Lung microvascular endothelial cell (primary cell): ENCODE results near the gene SIL1. TPM values are rescaled to one million over a fixed set of nuclear protein-coding genes. Genes with fewer than 3 reads are reported as not detected.

Experiments
- DNase-seq, 2 donors: peaks; one replicate each; pipeline versions ENCODE4 v3.0.0 to v3.0.0-alpha.2; 2010; ENCODE audit warnings: low read depth in 2 of 2
- total RNA-seq: library from RNA; depleted of rRNA; stranded (reverse); fragments of >200 nt; gene quantifications from 2 replicates; pipeline ENCODE4 v1.2.1, GENCODE V29; 2014

SIL1 gene
- total RNA-seq, 1 donor from 2014 or later: 55.4 TPM

DNA sequence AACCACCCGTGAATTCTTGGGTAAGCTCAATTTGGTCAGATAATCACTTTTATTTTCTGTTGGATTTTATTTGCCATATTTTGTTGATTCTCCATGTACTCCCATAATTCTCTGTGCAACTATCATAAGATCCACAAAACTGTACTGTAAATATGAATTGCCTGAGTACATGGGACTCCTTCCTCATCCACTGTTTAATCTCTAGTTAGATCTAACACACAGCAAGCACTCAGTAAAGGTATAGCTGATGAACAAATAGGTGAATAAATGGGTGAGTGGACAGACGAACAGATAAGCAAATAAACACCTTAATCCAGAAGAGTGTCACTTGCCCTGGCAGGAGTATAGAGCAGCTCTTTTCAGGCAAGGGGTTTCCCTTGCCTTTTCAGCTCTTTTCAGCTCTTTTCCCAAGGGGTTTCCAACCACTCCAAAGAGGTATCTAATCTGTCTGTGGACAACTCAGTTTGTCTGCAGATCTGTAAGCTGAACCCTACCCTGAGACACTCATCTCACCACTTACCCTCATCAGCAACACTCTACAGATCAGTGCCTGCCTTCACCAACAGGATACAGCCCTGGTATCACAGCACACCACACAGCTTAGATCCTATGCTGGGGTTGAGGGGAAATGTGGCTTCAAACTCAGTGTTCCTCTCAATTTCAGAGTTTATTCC, 51.2 kb downstream of the SIL1 start:
- DNase-seq: no peak

DNA sequence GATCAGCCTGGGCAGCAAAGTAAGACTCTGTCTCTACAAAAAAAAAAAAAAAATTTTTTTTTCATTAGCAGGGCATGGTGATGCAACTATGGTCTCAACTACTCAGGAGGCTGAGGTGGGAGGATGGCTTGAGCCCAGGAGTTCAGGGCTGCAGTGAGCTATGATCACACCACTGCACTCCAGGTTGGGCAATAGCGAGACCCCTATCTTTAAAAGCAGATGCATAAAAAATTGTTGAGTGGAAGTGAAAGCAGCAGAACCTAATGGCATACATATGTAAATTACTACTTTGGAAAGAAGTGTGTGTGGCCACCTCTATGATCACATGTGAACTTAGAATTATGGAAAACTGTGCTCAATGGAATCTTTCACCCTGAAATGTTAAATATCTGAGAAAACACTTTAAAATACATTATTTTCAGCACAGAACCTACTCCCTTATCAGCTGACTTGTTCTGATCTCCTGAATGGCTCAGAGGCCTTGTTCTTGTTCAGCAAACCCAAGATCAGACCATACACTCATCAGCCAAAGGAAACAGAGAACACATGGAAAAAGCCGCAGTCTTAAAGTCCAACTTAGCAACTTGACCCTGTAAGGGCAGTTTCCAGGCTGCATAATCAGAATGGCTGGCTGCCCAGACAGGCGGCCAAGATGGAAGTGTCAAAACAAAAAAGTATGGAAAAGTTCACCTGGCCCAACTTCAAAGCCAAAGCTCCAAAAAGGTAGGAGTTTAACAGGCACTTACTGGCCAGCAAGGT, 56.5 kb downstream of the SIL1 start:
- DNase-seq: peak; percentile 36 to 83

DNA sequence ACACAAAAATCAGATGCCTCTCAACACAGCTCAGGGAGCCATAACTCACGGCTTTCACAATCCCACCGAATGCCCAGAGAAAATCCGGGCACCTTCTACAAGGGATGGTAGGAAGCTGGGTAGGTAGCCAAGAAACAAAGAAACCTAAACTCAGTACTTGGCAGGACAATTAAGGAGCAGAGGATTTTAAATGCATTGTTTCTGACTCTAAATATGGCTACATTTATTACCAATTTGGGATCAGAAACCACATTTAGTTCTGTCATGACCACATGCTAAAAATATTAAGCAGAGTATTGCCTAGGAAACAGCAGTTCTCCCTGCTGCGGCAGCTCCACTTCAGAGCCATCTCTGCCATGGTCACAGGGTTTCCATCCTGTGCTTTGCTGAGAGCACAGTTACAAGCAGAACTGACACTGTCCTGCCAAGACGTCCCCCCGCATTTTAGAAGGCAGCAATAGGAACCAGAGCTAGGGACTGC, 57.5 kb downstream of the SIL1 start:
- DNase-seq: no peak

DNA sequence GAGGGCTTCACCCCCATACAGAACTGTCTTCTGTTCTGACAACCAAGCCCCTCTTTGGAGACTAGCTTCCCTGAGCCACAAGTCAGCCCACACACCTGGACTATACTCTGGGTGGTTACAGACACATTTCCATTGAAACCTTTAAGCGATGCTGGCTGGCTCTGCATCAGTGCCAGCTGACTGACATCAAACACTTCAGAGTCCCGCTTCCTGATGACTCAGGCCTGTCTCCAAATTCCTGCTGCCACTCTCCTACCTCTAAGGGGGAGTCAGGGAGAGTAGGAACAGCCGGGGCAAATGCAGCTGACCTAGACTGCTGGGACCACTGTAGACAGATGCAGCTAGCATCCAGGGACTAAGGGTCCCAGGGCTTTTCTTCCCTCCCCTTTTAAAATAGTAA, 59.4 kb downstream of the SIL1 start:
- peak; percentile 45 to 48 for DNase-seq

DNA sequence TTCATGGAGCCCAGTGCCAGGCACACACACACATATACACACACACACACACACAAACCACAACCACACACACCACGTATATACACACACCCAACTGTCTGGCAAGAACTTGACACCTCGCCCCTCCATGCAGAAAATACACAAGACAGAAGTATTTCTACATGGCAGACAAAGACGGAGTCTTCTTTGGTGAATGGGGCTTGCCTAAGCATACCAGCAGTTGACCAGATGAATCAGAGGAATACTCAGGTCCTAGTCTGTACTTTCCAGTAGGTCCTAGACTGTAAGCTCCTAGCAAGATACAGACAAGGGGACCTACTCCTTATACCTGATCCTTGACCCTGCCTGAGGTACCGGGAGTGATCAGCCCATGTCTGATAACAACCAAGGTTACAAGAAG, 60.1 kb downstream of the SIL1 start:
- DNase-seq: no peak

DNA sequence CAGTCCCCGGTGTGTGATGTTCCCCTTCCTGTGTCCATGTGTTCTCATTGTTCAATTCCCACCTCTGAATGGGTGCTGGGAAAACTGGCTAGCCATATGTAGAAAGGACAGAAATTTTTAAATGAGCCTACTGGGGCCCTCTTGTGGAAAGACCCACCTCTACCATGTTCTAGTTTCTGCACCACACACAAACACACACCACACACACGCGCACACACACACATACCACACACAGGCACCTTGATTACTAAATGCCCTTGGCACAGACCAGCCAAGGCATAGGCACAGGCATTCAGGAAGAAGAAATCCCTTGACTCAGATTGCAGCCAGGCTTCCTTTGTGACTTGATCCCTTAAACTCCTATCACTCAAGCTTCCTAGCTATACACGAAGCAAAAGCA, 60.5 kb downstream of the SIL1 start:
- peak; percentile 58 to 70 for DNase-seq

DNA sequence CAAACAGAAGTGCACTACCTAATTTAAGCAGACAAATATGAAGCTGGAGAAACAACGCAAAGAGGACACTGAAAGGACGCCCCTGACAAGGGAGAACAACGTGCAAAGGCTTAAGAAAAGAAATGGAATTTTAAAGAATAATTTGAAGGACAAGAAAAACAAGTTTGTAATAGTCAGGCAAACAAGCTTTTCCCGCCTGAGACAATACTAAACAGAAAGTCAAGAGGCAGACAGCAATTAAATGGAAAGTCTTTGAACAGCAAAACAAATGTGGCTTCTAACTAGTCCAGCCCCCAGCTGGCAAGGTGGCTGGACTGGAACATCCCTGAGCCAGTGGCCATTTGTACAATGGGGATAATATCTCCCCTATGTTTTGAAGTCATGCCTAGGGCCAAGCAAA, 63.3 kb downstream of the SIL1 start:
- no peak for DNase-seq

DNA sequence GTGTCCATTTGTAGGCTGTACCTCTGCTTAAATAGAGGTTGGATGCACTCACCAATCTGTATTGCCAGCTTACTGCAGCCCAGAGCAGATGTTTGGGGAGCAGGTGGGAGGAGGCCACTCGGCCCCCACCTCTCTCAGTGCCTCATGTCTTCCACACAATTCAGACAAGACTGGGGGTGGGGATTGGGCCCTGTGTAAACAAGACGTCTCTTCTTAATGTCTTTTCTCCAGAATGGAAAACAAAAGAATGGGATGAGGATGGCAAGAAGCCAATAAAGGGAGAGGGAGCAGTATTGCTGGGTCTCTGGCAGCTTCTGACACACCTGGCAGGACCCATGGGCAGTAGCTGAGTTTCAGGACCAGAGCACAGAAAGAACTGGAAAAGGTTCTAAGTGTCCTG, 64.9 kb downstream of the SIL1 start:
- no peak for DNase-seq

DNA sequence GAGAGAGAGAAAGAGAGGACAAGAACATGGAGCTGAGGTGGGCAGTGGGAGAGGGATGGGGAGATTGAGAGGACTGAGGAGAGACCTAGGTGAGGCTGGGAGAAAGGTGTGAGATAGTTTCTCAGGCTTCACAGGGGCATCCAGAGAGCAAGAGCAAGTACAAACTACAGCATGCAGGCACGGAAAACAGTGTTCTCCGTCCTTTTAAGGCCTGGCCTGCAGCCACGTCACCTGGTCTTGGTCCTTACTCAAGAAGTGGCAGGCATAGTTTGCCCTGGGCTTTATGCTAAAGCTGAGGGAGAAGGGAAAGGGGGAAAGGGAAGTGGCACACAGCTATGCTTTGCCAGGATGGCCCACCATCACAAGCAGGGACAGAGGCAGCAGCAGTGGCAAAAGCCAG, 65.7 kb downstream of the SIL1 start:
- no peak for DNase-seq

DNA sequence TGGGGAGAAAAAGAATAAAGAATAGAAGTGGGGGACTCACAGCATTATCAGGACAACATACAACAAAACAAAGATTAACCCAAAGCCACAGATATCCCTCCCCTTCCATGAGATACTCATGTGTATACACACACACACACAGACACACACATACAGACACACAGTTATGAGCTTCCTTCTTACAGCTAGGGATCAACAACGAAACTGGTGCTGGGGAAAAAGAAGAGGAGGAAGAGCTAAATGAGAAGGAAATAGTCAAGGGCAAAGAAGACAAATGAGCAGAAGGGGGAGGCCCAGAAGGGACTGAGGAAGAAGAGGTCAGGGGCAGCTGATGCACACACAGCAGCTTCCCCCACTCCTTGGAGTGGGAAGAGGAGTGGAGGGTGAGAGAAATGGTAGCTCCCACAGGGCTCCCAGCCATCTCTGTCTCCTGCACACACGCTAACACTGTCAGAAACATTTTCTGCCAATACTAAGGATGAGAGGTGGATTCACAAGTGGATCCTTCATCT, 66.2 kb downstream of the SIL1 start:
- DNase-seq: peak in 1 of 2 donors; percentile 10

DNA sequence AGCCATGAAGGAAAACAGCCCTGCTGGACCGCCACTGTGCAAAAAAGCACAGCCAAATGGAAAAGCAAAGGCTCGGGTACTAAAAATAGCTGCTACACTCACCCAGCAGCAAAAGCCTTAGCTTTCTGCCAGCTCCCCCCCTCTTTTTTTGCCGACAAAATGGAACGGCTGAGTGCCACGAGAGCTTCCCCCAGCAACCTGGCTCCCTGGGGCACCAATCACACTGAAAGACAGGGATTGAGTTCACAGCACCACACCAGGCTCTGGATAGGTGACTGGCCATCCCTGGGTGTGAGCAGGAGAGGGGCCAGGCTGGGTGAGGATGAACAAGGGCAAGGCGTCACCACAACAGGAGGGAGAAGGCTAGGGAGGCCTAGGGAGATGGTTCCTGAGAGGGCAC, 66.7 kb downstream of the SIL1 start:
- peak in 1 of 2 donors; percentile 50 for DNase-seq

DNA sequence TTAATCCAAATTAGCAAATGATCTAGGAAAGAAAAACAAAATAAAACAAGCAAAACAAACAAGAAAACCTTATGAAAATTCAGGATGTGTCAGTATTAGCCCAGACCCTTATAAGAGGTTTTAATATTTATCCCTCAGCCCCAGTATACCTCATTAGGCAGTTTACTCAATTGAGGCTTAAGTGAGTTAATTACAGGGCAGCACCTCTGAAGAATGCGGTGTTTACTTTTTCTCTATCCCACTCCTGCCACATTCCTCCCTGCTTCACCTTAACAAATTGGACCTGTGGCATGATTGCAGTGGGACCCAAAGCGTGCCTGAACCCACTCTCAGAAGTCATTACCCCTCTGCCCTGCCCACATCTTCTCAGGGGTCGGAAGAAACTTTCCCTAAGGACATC, 67.1 kb downstream of the SIL1 start:
- DNase-seq: no peak

DNA sequence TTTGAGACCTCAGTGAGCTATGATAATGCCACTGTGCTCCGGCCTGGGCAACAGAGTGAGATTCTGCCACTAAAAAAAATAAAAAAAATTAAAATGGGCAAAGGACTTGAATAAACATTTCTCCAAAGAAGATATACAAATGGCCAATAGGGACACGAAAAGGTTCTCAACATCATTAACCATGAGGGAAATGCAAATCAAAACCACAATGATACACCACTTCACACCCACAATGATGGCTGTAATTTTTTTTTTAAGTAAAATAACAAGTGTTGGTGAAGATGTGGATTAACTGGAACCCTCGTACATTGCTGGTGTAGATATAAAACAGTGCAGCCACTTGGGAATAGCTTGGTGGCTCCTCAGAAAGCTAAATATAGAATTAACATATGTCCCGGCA, 68.0 kb downstream of the SIL1 start:
- no peak for DNase-seq

DNA sequence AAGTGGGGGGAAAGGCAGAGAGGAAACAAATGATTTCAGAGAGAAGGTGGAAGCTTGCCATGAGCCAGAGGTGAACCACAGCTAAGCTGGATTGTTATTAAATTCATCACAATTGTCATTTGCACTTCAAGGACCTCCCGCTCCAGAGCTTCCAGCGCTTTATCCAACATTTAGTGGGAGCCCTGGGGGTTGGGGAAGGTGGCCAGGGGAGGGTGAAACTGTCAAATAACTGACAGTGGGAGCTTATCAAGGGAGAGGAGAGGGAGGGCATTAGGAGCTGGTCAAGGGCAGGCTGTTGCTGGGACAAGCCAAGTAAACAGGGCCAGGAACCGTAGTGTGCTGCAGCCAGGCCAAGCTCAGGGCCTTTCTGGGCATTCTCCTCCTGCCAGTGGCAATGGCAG, 71.5 kb downstream of the SIL1 start:
- DNase-seq: peak in 1 of 2 donors; percentile 53

DNA sequence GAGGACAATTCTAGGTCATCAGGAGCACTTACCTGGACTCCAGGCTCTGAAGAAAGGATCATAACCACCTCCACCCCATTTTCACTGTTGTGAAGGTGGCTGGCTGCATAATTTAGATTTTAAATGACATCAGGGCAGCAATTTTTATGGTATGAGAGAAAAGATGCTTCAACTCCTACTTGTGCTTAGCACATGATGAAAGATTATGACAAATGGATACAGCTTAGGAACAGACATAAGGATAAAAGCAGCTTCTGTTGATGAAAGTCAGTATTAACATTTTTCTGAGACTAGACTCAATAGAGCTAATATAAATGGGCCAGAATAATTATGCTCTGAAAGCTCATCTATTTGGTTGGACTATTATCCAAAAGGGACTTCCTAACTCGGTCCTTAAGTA, 72.2 kb downstream of the SIL1 start:
- DNase-seq: no peak

DNA sequence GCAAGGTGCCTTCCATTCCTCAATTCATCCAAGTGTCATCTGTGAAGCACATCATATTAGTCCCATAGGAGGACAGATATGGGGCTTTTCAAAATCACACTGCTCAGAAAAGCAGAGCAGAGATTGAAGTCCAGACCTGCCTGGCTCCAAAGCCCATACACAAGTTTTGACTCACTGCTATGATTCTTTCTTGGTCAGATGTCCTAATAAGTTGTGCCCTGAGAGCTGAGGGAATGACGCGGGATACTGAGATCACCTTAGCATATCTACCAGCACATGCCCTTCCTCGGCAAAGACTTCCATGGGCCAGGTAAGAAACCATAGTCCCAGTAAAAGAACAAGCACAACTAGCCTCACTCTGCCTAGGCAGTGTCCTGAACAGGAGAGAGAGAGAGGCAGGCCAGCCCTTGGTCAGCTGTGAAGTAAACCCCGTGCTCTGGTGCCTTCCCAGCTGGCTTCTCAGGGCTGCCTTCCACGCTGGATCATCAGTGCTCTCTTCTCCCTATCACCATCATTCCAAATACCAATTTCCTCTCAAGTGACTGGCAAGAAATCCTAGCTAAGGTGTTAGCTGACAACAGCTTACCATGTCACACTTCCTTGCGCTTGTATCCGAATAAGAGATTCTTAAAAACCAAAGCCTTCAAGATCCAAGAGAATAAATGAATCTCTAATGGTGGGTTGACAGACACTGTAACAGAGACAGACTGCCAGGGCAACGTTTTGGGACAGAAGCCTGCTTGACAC, 73.2 kb downstream of the SIL1 start:
- DNase-seq: no peak

DNA sequence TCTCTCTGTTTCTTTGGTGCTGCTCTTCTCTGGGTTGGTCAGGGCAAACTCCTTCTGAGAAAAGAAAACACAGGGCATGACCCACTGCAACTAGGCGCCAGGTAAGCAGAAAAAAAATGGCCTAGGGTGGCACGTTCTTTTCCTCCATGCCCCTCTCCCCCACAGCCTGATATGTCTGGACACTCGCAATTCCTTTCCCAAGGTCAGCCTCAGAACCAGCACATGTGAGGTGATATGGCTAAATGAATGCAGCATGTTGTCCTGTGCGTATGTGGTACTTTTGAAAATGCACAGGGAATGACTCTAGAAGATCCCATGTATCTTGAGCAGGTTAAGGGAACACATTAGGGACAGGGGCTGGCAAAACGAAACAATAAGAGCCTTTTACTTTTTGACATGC, 77.0 kb downstream of the SIL1 start:
- DNase-seq: no peak

DNA sequence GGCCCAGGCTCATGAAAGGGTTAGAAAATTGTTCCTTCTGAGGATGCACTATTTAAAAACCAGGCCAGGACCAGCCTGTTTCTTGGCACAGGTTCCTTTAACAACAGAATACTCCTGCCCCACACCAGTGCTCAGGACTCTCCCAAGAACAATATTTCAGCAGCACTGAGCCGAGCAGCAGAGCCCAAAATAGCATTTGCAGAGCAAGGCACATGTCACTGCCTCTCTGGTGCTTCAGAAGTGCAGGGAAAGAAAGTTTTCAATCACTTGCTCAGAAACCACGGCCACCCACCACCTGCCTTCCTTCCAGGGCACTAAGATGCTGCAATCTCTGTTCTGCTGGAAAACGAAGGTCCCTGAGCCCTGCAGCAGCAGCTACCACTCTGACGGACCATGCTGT, 77.6 kb downstream of the SIL1 start:
- no peak for DNase-seq

DNA sequence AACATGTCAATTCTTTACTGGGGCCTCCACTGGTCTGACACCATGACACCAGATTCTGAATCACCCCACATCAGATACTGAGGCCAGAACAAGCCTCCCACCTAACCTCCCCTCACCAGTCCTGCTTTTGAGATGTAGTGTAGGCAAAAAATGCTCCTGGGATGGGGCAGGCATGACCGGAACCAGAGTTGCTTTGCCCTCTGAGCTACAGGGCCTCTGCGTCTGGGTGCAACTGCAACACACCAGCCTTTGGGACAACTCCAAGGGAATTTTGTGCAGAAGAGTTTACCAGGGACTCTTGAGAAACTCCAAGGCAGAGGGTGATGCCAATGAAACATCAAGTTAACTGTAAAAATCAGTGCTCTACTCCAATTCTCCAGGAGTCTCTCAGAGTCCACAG, 79.4 kb downstream of the SIL1 start:
- DNase-seq: no peak

DNA sequence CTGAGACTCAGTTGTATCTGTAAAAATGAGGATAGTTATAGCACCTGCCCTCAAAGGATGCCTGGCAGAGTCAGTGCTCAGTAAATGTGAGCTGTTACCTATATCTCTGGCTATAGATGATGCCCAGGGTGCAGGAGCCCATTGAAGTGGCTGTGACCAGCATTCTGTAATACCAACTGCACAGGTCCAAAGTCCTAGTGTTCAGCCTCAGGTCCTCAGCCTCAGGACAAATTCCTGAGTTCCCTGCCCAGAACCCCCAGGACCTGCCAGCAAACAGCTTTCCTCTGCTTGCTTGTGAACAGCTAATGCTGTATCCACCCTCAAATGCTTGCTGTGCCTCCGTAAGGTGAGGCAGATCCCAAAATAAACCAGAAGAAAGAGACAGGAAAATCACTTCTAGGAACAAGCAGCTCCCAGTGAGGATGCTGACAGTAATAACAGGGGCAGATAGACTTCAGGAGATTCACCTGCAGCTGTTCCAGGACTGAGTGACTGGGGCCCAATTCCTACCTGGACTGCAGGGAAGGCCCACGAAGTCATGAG, 80.8 kb downstream of the SIL1 start:
- no peak for DNase-seq

DNA sequence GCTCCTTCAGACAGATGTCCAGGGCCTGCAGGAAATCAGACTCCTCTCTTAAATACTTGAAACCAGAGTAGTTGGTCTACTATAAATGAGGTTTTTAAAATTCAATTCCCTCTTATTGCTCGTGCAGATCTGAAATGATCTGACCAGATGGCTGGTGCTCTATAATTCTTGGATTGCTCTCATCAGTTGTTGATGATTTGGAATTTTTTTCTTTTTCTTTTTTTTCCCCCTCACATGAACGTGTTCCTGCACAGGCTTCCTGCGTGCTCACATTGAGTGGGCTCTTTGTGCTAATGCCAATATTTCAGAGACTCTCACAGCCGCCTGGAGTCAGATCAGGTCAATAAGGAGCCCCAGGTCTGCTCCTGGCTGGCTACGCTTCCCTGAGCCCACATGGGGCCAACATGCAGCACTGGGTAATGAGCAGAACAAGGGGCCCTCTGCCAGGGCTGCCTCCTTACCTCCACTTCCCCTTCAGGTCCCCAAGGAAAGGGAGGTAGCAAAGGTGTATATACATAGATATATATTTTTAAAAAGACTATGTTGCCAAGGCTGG, 82.0 kb downstream of the SIL1 start:
- DNase-seq: no peak

DNA sequence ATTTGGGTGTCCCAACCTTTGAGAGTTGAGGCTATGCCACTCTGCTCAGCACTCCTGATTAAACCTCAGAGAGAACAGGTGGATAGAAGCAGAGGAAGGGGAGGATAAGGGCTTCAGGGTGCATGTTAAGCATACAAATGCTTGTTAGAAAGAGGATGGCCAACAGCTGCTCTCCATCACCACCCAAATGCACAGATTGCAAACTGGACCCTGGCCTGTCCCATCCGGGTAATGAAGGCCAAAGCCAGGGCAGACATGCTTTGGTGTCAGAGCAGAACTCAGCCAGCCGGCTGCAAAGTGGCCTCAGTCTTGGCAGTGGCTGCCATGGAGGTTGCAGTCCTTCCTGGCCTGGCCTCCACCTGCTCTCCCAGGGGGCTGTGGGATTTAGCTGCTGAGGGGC, 84.3 kb downstream of the SIL1 start:
- no peak for DNase-seq
